ENCODE results near the gene CHIT1.

Gene CHIT1

DNA sequence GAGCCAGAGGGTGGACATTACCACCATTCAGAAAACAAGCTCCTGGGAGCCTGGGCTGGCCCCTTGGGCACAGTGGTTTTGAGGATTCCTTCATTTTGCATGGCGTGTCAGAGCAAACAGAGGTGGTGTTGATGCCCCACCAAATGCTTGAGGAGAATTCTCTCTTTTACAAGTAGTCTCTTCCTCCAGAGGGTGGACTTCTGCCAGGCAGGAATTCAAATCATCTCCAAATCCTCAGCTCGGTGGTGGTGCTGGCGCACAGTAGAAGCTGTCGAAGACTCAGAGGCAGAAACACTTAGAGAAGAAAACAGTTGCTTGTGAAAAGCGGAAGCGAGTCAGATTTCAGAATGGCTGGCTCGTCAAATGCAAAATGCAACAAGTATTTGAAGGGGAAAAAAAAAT, 39.5 kb downstream of the CHIT1 start:
- no peaks in the 10 kb centered on the region for H3K36me3 ChIP-seq (ENCODE audit: control insufficient read depth in 1 of 2, insufficient read depth in 2 of 2, low read length in 2 of 2)
- H3K4me1 ChIP-seq (ENCODE audit: control insufficient read depth in 1 of 2, insufficient read depth in 2 of 2, low read length in 2 of 2): peaks cover 0 to 3% of the 10 kb centered on the region in 2 experiments
- no peak overlapping the region for H2BK5ac ChIP-seq (ENCODE audit: low read depth, low read length, poor library complexity)
- no peak overlapping the region for H4K12ac ChIP-seq (ENCODE audit: low read depth, low read length)
- H3K9ac ChIP-seq (ENCODE audit: low read length): peak overlapping the region; percentile 28
- no peak overlapping the region for H3K14ac ChIP-seq (ENCODE audit: low read length)
- no peak overlapping the region for H2BK12ac ChIP-seq (ENCODE audit: low read length)
- no peak overlapping the region for H2AK5ac ChIP-seq (ENCODE audit: low read length)
- H3K79me2 ChIP-seq (ENCODE audit: control insufficient read depth, insufficient read depth, low read length, poor library complexity): no peaks in the 10 kb centered on the region
- H2BK120ac ChIP-seq (ENCODE audit: insufficient read depth, low read length, poor library complexity): no peak overlapping the region
- H4K8ac ChIP-seq (ENCODE audit: low read depth, low read length): no peak overlapping the region
- H3K23ac ChIP-seq (ENCODE audit: low read length): no peak overlapping the region
- no CpG with 5 or more reads among the region's 7 CpGs for WGBS (ENCODE audit: extremely low coverage, insufficient coverage, insufficient read length)
- H3K9me3 ChIP-seq (ENCODE audit: insufficient read depth, low read depth, low read length): no peaks in the 10 kb centered on the region
- DNase-seq: no peak
- H3K27me3 ChIP-seq (ENCODE audit: insufficient read depth, low read length): no peaks in the 10 kb centered on the region
- no peak overlapping the region for H4K91ac ChIP-seq (ENCODE audit: low read depth, low read length)
- H3K18ac ChIP-seq (ENCODE audit: low read length): no peak overlapping the region
- H3K4ac ChIP-seq (ENCODE audit: low read depth, low read length): no peak overlapping the region
- H3K27ac ChIP-seq (ENCODE audit: low read depth, low read length): no peak overlapping the region
- H3K4me3 ChIP-seq (ENCODE audit: low read depth, low read length): no peak overlapping the region
- H2AFZ ChIP-seq (ENCODE audit: insufficient read depth, low read length, poor library complexity): no peak overlapping the region
- H3K79me1 ChIP-seq (ENCODE audit: low read length): no peaks in the 10 kb centered on the region
- no peak overlapping the region for H3K4me2 ChIP-seq (ENCODE audit: low read length)

GRCh38 chr1:203188686-203189232, 40.7 kb downstream of the CHIT1 start:
- H3K18ac ChIP-seq (ENCODE audit: low read length): no peak overlapping the region

GRCh38 chr1:203187689-203188264, 41.7 kb downstream of the CHIT1 start:
- Histone ChIP-seq H3K9me3 (ENCODE audit: insufficient read depth, low read depth, low read length) (no peaks in the 10 kb centered on the region), H3K4ac (ENCODE audit: low read depth, low read length) (no peak overlapping the region), H3K79me1 (ENCODE audit: low read length) (no peaks in the 10 kb centered on the region), H3K27ac (ENCODE audit: low read depth, low read length) (no peak overlapping the region), H3K4me3 (ENCODE audit: low read depth, low read length) (no peak overlapping the region), H3K4me2 (ENCODE audit: low read length) (no peak overlapping the region), H4K8ac (ENCODE audit: low read depth, low read length) (no peak overlapping the region), H3K4me1 (ENCODE audit: control insufficient read depth in 1 of 2, insufficient read depth in 2 of 2, low read length in 2 of 2) (peaks cover 0 to 3% of the 10 kb centered on the region in 2 experiments), H2AFZ (ENCODE audit: insufficient read depth, low read length, poor library complexity) (no peak overlapping the region), H3K9ac (ENCODE audit: low read length) (no peak overlapping the region), H4K12ac (ENCODE audit: low read depth, low read length) (no peak overlapping the region), H3K18ac (ENCODE audit: low read length) (no peak overlapping the region), H2BK12ac (ENCODE audit: low read length) (no peak overlapping the region), H2BK5ac (ENCODE audit: low read depth, low read length, poor library complexity) (no peak overlapping the region), H3K14ac (ENCODE audit: low read length) (no peak overlapping the region), H3K27me3 (ENCODE audit: insufficient read depth, low read length) (no peaks in the 10 kb centered on the region), H4K91ac (ENCODE audit: low read depth, low read length) (no peak overlapping the region), H2AK5ac (ENCODE audit: low read length) (no peak overlapping the region), H3K36me3 (ENCODE audit: control insufficient read depth in 1 of 2, insufficient read depth in 2 of 2, low read length in 2 of 2) (no peaks in the 10 kb centered on the region), H3K23ac (ENCODE audit: low read length) (no peak overlapping the region), H3K79me2 (ENCODE audit: control insufficient read depth, insufficient read depth, low read length, poor library complexity) (no peaks in the 10 kb centered on the region), H2BK120ac (ENCODE audit: insufficient read depth, low read length, poor library complexity) (no peak overlapping the region)
- no peak for DNase-seq
- WGBS (ENCODE audit: extremely low coverage, insufficient coverage, insufficient read length): no CpG with 5 or more reads among the region's 3 CpGs

More at GRCh38 chr1:203188686-203189232, 40.7 kb downstream of the CHIT1 start:
- Histone ChIP-seq H2BK120ac (ENCODE audit: insufficient read depth, low read length, poor library complexity) (no peak overlapping the region), H3K4me3 (ENCODE audit: low read depth, low read length) (no peak overlapping the region), H3K27ac (ENCODE audit: low read depth, low read length) (no peak overlapping the region), H4K91ac (ENCODE audit: low read depth, low read length) (no peak overlapping the region), H2BK5ac (ENCODE audit: low read depth, low read length, poor library complexity) (no peak overlapping the region), H4K8ac (ENCODE audit: low read depth, low read length) (no peak overlapping the region), H3K4me2 (ENCODE audit: low read length) (no peak overlapping the region), H3K4me1 (ENCODE audit: control insufficient read depth in 1 of 2, insufficient read depth in 2 of 2, low read length in 2 of 2) (peaks cover 0 to 3% of the 10 kb centered on the region in 2 experiments), H3K27me3 (ENCODE audit: insufficient read depth, low read length) (no peaks in the 10 kb centered on the region), H2AK5ac (ENCODE audit: low read length) (no peak overlapping the region), H3K23ac (ENCODE audit: low read length) (no peak overlapping the region), H3K79me2 (ENCODE audit: control insufficient read depth, insufficient read depth, low read length, poor library complexity) (no peaks in the 10 kb centered on the region), H3K79me1 (ENCODE audit: low read length) (no peaks in the 10 kb centered on the region), H3K9ac (ENCODE audit: low read length) (no peak overlapping the region), H3K4ac (ENCODE audit: low read depth, low read length) (no peak overlapping the region), H2AFZ (ENCODE audit: insufficient read depth, low read length, poor library complexity) (no peak overlapping the region), H4K12ac (ENCODE audit: low read depth, low read length) (no peak overlapping the region), H2BK12ac (ENCODE audit: low read length) (no peak overlapping the region), H3K14ac (ENCODE audit: low read length) (no peak overlapping the region), H3K9me3 (ENCODE audit: insufficient read depth, low read depth, low read length) (no peaks in the 10 kb centered on the region), H3K36me3 (ENCODE audit: control insufficient read depth in 1 of 2, insufficient read depth in 2 of 2, low read length in 2 of 2) (no peaks in the 10 kb centered on the region)
- no peak for DNase-seq
- WGBS (ENCODE audit: extremely low coverage, insufficient coverage, insufficient read length): no CpG with 5 or more reads among the region's 4 CpGs

GRCh38 chr1:203187304-203187685, 42.2 kb downstream of the CHIT1 start:
- WGBS (ENCODE audit: extremely low coverage, insufficient coverage, insufficient read length): no CpG with 5 or more reads among the region's 7 CpGs
- no peak overlapping the region for H4K91ac ChIP-seq (ENCODE audit: low read depth, low read length)
- H3K18ac ChIP-seq (ENCODE audit: low read length): no peak overlapping the region
- no peak overlapping the region for H2BK12ac ChIP-seq (ENCODE audit: low read length)
- no peak overlapping the region for H3K27ac ChIP-seq (ENCODE audit: low read depth, low read length)
- no peak overlapping the region for H4K8ac ChIP-seq (ENCODE audit: low read depth, low read length)
- DNase-seq: peak in 1 of 2 donors; percentile 13
- H3K36me3 ChIP-seq (ENCODE audit: control insufficient read depth in 1 of 2, insufficient read depth in 2 of 2, low read length in 2 of 2): no peaks in the 10 kb centered on the region
- H4K12ac ChIP-seq (ENCODE audit: low read depth, low read length): no peak overlapping the region
- H2BK5ac ChIP-seq (ENCODE audit: low read depth, low read length, poor library complexity): no peak overlapping the region
- no peak overlapping the region for H2BK120ac ChIP-seq (ENCODE audit: insufficient read depth, low read length, poor library complexity)
- no peaks in the 10 kb centered on the region for H3K9me3 ChIP-seq (ENCODE audit: insufficient read depth, low read depth, low read length)
- H3K79me2 ChIP-seq (ENCODE audit: control insufficient read depth, insufficient read depth, low read length, poor library complexity): no peaks in the 10 kb centered on the region
- H3K4me3 ChIP-seq (ENCODE audit: low read depth, low read length): no peak overlapping the region
- H3K14ac ChIP-seq (ENCODE audit: low read length): no peak overlapping the region
- H3K4ac ChIP-seq (ENCODE audit: low read depth, low read length): no peak overlapping the region
- no peak overlapping the region for H2AFZ ChIP-seq (ENCODE audit: insufficient read depth, low read length, poor library complexity)
- no peak overlapping the region for H3K9ac ChIP-seq (ENCODE audit: low read length)
- H3K4me2 ChIP-seq (ENCODE audit: low read length): no peak overlapping the region
- H2AK5ac ChIP-seq (ENCODE audit: low read length): no peak overlapping the region
- no peak overlapping the region for H3K23ac ChIP-seq (ENCODE audit: low read length)
- no peaks in the 10 kb centered on the region for H3K79me1 ChIP-seq (ENCODE audit: low read length)
- H3K27me3 ChIP-seq (ENCODE audit: insufficient read depth, low read length): no peaks in the 10 kb centered on the region
- H3K4me1 ChIP-seq (ENCODE audit: control insufficient read depth in 1 of 2, insufficient read depth in 2 of 2, low read length in 2 of 2): peaks cover 0 to 3% of the 10 kb centered on the region in 2 experiments
